Fibroblast of the aortic adventitia (primary cell): ENCODE data around the gene PPARD. TPM values are rescaled to one million over a fixed set of nuclear protein-coding genes. Genes with fewer than 3 reads are reported as not detected.

Experiments used
- DNase-seq: peaks from one replicate; pipeline ENCODE4 v3.0.0-alpha.2; 2010; ENCODE audit warnings: low read depth
- H3K4me3 ChIP-seq: 2 replicates; pipeline ENCODE4 v1.5.1; 2011; ENCODE audit warnings: low read depth, mild to moderate bottlenecking, control low read depth, low read length, moderate library complexity
- CTCF ChIP-seq: IDR thresholded peaks from 2 replicates; pipeline ENCODE4 v1.5.1; 2011; ENCODE audit warnings: mild to moderate bottlenecking, low read length, control low read depth, inconsistent platforms; ENCODE audit not compliant: insufficient read depth
- total RNA-seq: library from RNA; depleted of rRNA; stranded (reverse); fragments of >200 nt; gene quantifications from 2 replicates; pipeline ENCODE4 v1.2.3, GENCODE V29; 2012; ENCODE audit warnings: low replicate concordance

Gene PPARD
- total RNA-seq, 1 donor = 10.4 TPM

- no peak for TF ChIP-seq CTCF
- no peak overlapping the region for H3K4me3 ChIP-seq
- no peak for DNase-seq
Observed at GRCh38 chr6:35312807-35313206, 29.6 kb upstream of the PPARD start.

- H3K4me3 ChIP-seq = peak overlapping the region; percentile 71
- DNase-seq = no peak
- no peak for TF ChIP-seq CTCF
Observed at GRCh38 chr6:35317483-35318195, 24.7 kb upstream of the PPARD start.

GRCh38 chr6:35318196-35319171, 23.9 kb upstream of the PPARD start:
- peak; percentile 60 for DNase-seq
- TF ChIP-seq CTCF = peak; percentile 16
- peak overlapping the region; percentile 71 for H3K4me3 ChIP-seq

GRCh38 chr6:35319346-35320030, 22.9 kb upstream of the PPARD start:
- no peak for TF ChIP-seq CTCF
- H3K4me3 ChIP-seq = no peak overlapping the region
- DNase-seq = no peak

- no peak for DNase-seq
- H3K4me3 ChIP-seq = no peak overlapping the region
- TF ChIP-seq CTCF = no peak
Observed at GRCh38 chr6:35320031-35320410, 22.3 kb upstream of the PPARD start.

- DNase-seq = no peak
- no peak for TF ChIP-seq CTCF
- H3K4me3 ChIP-seq = no peak overlapping the region
Observed at GRCh38 chr6:35321091-35321490, 21.3 kb upstream of the PPARD start.
